Measurements from ENCODE around the gene REV3L. TPM values are rescaled to one million over a fixed set of nuclear protein-coding genes. Genes with fewer than 3 reads are reported as not detected.

REV3L gene
- total RNA-seq, 1 experiment from 2014 or later = 12.8 TPM

DNA sequence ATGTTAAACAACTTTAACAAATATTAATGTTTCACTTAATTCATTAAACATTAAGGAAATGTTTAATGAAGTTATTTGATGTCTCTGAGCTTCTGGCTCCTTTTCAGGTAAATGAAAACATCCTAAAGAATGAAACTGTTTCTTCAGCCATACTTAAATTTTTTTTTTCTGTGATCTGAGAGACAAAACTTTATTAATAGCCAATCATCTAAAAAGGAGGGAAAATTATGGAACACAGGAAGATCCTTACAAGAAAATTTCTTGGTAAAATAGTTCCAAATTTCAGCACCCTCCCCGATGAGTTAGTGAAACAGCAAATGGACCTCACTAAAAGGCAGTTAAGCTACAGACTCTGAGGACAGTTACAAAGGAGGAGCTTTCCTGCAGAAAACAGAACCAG is 185.2 kb downstream of the REV3L start:
- DNase-seq (ENCODE audit: low read depth, low spot score) = no peak
- no TSS peak for BruUV-seq (replicated peaks)
- H3K9me2 ChIP-seq (ENCODE audit: insufficient read depth) = no peaks in the 10 kb centered on the region
- H4K20me1 ChIP-seq (ENCODE audit: insufficient read depth) = no peaks in the 10 kb centered on the region
- H3K27ac ChIP-seq (ENCODE audit: low read depth, low read length) = no peak overlapping the region
- H3K4me3 ChIP-seq (replicated peaks in 1 of 2; ENCODE audit: low read depth in 1 of 2, low read length in 2 of 2) = no peak overlapping the region
- POLR2A ChIA-PET = interaction anchor here (1.1 kb wide), 1 partner anchor 41 kb away, joined by 3 read pairs; no protein-coding TSS in a partner anchor
- RAD21 ChIA-PET (ENCODE audit: low non-redundant PET in 1 of 2, low total read pairs in 2 of 2, uncharacterized antibody in 2 of 2, unreplicated experiment in 2 of 2) = no interaction called here
- CTCF ChIA-PET = no interaction called here
- no peak overlapping the region for H2AFZ ChIP-seq (ENCODE audit: low read depth, low read length, poor library complexity, severe bottlenecking)
- no peaks in the 10 kb centered on the region for H3K9me3 ChIP-seq (ENCODE audit: control insufficient read depth in 1 of 2, insufficient read depth in 1 of 2, low read depth in 1 of 2, low read length in 2 of 2)
- H3K9ac ChIP-seq (ENCODE audit: low read length) = no peak overlapping the region
- H3K4me1 ChIP-seq (ENCODE audit: control insufficient read depth in 1 of 2, insufficient read depth in 2 of 2, low read length in 2 of 2) = no peaks in the 10 kb centered on the region
- intact Hi-C loops (cut with micrococcal nuclease) = no loop called here
- ATAC-seq = no peak
- TF ChIP-seq, protein P1, sequence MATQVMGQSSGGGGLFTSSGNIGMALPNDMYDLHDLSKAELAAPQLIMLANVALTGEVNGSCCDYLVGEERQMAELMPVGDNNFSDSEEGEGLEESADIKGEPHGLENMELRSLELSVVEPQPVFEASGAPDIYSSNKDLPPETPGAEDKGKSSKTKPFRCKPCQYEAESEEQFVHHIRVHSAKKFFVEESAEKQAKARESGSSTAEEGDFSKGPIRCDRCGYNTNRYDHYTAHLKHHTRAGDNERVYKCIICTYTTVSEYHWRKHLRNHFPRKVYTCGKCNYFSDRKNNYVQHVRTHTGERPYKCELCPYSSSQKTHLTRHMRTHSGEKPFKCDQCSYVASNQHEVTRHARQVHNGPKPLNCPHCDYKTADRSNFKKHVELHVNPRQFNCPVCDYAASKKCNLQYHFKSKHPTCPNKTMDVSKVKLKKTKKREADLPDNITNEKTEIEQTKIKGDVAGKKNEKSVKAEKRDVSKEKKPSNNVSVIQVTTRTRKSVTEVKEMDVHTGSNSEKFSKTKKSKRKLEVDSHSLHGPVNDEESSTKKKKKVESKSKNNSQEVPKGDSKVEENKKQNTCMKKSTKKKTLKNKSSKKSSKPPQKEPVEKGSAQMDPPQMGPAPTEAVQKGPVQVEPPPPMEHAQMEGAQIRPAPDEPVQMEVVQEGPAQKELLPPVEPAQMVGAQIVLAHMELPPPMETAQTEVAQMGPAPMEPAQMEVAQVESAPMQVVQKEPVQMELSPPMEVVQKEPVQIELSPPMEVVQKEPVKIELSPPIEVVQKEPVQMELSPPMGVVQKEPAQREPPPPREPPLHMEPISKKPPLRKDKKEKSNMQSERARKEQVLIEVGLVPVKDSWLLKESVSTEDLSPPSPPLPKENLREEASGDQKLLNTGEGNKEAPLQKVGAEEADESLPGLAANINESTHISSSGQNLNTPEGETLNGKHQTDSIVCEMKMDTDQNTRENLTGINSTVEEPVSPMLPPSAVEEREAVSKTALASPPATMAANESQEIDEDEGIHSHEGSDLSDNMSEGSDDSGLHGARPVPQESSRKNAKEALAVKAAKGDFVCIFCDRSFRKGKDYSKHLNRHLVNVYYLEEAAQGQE (IDR thresholded peaks at IDR 0.05; ENCODE audit: low read depth) = no peak
- TF ChIP-seq POLR2AphosphoS5 (IDR thresholded peaks at IDR 0.05; ENCODE audit: low read depth, low read length) (no peak), SRF (IDR thresholded peaks at IDR 0.05; ENCODE audit: low read depth) (no peak), ELF1 (IDR thresholded peaks at IDR 0.05; ENCODE audit: borderline replicate concordance, low read depth) (no peak), EGR1 (IDR thresholded peaks at IDR 0.05; ENCODE audit: low read depth) (no peak), EZH2 (IDR thresholded peaks at IDR 0.05) (no peak), ZFX (IDR thresholded peaks at IDR 0.05) (no peak), CEBPB (IDR thresholded peaks at IDR 0.05; ENCODE audit: low read depth) (no peak), FOSL1 (IDR thresholded peaks at IDR 0.05; ENCODE audit: low read depth) (no peak), ZNF274 (IDR thresholded peaks at IDR 0.05; ENCODE audit: low read depth, low read length) (no peak), EZH2phosphoT487 (IDR thresholded peaks at IDR 0.05; ENCODE audit: borderline replicate concordance) (no peak), SP1 (IDR thresholded peaks at IDR 0.05; ENCODE audit: low read depth) (no peak), JUND (IDR thresholded peaks at IDR 0.05) (no peak), SIN3A (IDR thresholded peaks at IDR 0.05; ENCODE audit: low read depth) (no peak), YY1 (IDR thresholded peaks at IDR 0.05; ENCODE audit: extremely low read depth, insufficient replicate concordance, low read depth, low read length) (no peak), POLR2A (IDR thresholded peaks at IDR 0.05; ENCODE audit: borderline replicate concordance, extremely low read depth, insufficient read depth, insufficient read length) (no peak)
- TF ChIP-seq, protein P2, sequence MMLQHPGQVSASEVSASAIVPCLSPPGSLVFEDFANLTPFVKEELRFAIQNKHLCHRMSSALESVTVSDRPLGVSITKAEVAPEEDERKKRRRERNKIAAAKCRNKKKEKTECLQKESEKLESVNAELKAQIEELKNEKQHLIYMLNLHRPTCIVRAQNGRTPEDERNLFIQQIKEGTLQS (IDR thresholded peaks at IDR 0.05) = no peak
- TF ChIP-seq, protein P3, sequence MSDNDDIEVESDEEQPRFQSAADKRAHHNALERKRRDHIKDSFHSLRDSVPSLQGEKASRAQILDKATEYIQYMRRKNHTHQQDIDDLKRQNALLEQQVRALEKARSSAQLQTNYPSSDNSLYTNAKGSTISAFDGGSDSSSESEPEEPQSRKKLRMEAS (IDR thresholded peaks at IDR 0.05) = no peak
- TF ChIP-seq, protein P4, sequence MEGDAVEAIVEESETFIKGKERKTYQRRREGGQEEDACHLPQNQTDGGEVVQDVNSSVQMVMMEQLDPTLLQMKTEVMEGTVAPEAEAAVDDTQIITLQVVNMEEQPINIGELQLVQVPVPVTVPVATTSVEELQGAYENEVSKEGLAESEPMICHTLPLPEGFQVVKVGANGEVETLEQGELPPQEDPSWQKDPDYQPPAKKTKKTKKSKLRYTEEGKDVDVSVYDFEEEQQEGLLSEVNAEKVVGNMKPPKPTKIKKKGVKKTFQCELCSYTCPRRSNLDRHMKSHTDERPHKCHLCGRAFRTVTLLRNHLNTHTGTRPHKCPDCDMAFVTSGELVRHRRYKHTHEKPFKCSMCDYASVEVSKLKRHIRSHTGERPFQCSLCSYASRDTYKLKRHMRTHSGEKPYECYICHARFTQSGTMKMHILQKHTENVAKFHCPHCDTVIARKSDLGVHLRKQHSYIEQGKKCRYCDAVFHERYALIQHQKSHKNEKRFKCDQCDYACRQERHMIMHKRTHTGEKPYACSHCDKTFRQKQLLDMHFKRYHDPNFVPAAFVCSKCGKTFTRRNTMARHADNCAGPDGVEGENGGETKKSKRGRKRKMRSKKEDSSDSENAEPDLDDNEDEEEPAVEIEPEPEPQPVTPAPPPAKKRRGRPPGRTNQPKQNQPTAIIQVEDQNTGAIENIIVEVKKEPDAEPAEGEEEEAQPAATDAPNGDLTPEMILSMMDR (IDR thresholded peaks at IDR 0.05 in 2 of 3, conservative IDR thresholded peaks at IDR 0.05 in 1 of 3; ENCODE audit: borderline replicate concordance in 1 of 3, insufficient read depth in 1 of 3, low read depth in 2 of 3, low read length in 2 of 3) = no peak
- H3K36me3 ChIP-seq (ENCODE audit: control insufficient read depth in 1 of 2, insufficient read depth in 2 of 2, low read length in 2 of 2) = peaks cover 0 to 3% of the 10 kb centered on the region in 2 experiments; a peak in 1 of 4 replicates
- H3K4me2 ChIP-seq (ENCODE audit: low read length) = no peak overlapping the region
- H3K27me3 ChIP-seq (ENCODE audit: insufficient read depth, low read length) = no peaks in the 10 kb centered on the region
- no peaks in the 10 kb centered on the region for H3K79me2 ChIP-seq (ENCODE audit: insufficient read depth, low read length)
